HG03039 (cell line): ENCODE data around the gene CIAO3.
"Not testable (repeated sequence)": the region's sequence is repeated elsewhere in the genome, so short reads cannot be mapped to it uniquely, and the experiment has no call there.

Source experiments
- ATAC-seq: cut with Tn5 transposase; IDR thresholded peaks from one replicate; pipeline ENCODE4 v1.9.1; 2021; ENCODE audit warnings: mild to moderate bottlenecking, moderate library complexity; ENCODE audit not compliant: unreplicated experiment

CIAO3 gene

DNA sequence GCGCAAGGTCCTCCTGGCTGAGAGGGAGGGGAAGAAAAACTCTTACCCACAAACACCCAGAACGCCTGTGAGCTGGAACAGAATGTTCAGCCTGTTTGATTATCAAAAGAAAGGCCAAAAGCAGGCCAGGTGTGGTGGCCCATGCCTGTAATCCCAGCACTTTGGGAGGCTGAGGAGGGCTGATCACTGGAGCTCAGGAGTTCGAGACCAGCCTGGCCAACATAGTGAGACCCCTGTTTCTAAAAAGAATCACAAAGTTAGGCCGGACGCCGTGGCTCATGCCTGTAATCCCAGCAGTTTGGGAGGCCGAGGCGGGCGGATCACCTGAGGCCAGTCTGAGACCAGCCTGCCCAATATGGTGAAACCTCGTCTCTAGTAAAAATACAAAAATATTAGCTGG, 35.5 kb upstream of the CIAO3 start:
- ATAC-seq = not testable (repeated sequence)

DNA sequence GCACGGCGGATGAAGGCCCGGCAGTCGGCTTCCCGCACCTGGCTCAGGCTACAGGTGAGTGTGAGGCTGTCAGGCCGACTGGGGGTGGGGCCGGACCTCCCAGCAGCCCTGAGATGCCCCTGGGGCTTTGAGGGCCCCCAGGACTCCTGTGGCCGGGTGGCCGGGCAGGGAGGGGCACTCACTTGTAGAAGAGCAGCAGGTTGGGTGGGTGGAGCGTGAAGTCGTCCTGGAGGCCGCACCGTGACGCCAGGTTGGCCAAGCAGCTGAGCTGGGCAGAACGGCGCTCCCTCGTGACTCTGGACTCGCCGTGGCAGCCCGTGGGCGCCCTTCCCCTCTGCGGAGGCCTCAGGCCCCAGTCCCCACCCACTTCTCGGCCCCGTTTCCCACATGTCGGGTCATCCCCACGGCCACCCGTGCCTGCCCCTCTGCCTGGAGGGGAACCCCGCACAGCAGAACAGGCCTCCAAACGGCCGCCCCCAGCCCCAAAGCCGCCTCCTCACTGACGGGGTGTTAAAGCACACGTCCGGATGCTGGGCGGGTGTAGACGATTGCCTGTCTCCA, 34.5 kb upstream of the CIAO3 start:
- ATAC-seq = no peak

DNA sequence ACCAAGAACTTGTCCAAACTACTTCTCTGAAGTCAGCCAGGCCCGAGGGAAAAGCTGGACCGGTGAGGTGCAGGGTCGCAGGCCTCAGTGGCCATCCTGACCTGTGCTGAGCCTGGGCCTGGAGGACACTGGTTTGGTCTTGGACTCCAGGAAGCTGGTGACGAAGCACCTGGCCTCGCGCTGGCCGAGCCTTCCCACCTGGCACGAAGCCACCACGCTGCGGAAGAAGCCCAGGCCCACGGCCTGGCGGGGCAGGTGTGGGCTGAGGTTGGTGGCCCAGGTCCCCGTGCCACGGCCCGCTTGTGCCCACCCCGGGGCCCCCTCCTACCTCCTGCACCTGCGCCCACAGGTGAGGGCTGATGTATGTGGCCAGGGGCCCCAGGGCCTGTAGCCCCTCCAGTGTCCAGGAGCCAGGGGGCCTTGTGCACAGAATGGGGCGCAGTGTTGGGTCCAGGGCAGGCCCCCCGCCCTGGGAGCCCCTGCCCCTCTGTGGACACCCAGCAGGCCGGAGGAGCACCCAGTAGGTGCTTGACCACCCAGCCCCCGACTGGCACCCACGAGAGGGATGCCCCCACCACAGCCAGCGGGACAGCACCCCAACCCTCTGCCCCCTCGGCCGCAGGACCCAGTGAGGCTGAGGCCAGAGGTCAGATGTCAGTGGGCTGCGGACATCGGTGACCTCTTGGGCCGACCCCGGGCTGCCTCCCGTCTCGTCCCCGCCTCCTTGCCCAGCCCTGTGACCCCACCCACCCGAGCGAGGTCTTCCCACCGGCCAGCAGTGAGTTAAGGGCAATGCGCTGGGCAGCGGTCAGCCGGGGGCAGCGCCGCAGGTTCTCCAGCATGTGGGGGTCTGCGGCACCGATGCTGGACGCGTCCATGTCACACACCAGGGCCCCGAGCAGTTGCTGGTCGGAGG, 33.5 kb upstream of the CIAO3 start:
- ATAC-seq = no peak

DNA sequence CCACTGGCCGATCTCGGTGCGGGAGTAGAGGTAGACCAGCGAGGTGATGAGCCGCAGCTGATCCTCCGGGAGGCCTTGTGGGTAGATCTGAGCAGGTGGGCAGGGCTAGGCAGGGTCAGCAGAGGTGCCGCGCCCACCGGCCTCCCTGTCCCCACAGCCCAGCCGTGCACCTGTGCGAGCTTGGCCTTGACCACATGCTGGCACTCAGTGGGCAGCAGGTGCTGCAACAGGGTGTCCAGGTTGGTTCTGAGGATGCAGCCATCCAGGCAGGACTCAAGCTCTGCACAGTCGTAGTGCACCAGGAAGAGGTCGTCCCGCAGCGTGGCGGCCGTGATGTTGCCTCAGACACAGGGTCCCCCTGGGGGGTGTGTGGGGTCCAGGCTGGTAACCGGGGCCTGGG, 32.2 kb upstream of the CIAO3 start:
- ATAC-seq = no peak

DNA sequence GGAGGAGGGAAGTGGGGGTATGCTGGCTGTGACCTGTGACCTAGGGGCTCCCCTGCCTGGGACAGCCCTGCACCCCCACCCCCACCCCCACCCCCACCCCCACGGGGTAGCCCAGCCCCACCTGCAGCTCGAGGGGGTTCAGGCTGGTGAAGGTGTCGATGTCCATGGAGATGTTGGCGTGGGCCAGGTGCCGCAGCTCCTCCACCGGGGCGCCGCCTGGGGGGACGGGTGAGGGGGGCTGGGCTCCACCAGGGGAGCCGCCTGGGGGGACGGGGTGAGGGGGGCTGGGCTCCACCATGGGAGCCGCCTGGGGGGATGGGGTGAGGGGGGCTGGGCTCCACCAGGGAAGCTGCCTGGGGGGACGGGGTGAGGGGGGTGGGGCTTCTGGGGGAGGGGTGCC, 29.6 kb upstream of the CIAO3 start:
- ATAC-seq = no peak

DNA sequence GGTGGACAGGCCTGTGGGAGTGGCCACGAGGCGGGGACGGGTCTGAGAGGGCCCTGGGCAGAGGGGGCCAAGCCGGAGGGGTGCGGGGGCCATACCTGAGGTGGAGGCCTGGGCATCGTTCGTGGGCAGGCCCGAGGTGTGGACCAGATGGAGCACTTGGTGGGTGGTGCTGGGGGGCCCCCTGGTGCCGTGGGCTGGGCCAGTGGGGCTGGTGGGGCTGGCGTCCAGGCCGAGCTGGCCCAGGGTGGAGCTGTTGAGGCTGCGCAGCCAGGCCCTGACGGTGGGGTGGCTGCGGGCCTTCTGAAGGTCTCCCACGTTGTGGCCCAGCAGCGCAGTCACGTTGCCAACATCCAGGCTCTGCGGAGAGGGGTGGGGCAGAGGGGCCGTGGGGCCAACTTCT, 29.1 kb upstream of the CIAO3 start:
- ATAC-seq = no peak

DNA sequence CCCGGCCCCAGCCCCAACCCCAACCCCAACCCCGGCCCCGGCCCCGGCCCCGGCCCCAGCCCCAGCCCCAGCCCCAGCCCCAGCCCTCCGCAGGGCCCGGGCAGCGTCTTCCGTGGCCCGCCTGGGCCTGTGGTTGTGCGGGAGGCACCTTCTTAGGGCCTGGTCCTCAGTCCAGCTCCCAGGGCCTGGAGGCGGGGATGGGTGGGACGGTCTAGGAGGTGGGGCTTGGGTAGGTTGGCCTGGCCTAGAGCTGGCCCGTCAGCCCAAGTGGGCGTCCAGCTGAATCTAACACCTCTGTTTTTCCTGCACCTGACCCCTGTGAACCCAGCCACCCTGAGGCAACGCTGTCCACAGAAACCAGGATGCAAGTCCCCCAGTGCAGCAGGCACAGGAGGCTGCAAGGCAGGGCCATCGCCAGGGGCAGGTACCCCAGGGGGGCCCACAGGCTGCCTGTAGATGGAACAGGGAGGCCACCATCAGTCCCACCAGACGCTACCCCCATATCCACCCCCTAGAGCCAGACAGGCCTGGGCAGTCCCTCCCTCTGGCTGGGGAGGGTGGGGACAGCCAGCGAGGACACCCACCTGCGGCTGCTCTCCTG, 28.5 kb upstream of the CIAO3 start:
- no peak for ATAC-seq

DNA sequence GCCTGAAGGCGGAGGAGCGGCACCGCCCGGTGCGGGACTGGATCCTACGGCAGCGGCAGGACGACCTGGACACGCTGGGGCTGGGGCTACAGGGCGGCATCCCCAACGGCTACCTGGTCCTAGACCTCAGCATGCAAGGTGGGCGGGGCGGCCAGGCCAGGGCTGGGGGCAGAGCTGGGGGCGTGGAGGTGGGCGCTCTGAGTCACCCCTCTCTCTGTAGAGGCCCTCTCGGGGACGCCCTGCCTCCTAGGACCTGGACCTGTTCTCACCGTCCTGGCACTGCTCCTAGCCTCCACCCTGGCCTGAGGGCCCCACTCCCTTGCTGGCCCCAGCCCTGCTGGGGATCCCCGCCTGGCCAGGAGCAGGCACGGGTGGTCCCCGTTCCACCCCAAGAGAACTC, 27.6 kb upstream of the CIAO3 start:
- no peak for ATAC-seq

DNA sequence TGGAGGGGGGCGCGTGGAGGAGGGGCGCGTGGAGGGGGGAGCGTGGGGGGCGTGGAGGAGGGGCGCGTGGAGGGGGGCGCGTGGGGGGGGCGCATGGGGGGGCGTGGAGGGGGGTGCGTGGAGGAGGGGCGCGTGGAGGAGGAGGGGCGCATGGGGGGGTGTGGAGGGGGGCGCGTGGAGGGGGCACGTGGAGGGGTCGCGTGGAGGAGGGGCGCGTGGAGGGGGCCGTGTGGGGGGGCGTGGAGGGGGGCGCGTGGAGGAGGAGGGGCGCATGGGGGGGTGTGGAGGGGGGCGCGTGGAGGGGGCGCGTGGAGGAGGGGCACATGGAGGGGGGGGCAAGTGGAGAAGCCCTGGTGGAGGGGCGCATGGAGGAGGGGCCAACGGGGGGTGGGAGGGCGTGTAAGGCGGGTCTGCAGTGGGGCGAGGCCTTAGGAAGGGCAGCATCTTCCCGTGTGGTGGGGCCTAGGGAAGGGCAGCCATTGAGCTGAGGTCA, 27.0 kb upstream of the CIAO3 start:
- no peak for ATAC-seq

DNA sequence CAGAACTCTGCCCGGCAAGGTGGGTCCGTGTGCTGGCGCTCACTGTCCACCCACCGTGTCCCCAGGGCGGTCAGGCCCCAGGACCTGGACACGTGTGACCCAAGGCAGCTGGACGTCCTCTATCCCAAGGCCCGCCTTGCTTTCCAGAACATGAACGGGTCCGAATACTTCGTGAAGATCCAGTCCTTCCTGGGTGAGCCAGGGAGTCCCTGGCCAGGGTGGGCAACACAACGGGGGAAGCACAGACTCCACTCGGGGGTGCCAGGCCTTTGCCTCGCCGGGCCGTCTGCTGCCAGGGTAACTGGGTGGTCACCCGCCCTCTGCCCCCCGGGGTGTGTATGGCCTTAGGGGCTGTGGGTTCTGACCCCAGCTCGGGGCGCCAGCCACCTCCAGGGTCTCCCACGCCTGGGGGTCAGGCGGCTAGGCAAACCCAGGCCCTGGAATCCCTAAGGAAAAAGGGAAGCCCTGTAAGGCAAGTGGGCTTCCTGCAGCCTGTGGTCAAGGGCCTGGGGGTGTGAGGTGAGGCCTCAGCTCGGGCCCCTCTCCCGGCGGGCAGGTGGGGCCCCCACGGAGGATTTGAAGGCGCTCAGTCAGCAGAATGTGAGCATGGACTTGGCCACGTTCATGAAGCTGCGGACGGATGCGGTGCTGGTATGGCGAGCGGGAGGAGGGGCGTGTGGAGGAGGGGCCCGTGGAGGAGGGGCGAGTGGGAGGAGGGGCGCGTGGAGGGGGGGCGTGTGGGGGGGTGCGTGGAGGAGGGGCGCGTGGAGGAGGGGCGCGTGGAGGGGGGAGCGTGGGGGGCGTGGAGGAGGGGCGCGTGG, 26.2 kb upstream of the CIAO3 start:
- ATAC-seq = no peak

DNA sequence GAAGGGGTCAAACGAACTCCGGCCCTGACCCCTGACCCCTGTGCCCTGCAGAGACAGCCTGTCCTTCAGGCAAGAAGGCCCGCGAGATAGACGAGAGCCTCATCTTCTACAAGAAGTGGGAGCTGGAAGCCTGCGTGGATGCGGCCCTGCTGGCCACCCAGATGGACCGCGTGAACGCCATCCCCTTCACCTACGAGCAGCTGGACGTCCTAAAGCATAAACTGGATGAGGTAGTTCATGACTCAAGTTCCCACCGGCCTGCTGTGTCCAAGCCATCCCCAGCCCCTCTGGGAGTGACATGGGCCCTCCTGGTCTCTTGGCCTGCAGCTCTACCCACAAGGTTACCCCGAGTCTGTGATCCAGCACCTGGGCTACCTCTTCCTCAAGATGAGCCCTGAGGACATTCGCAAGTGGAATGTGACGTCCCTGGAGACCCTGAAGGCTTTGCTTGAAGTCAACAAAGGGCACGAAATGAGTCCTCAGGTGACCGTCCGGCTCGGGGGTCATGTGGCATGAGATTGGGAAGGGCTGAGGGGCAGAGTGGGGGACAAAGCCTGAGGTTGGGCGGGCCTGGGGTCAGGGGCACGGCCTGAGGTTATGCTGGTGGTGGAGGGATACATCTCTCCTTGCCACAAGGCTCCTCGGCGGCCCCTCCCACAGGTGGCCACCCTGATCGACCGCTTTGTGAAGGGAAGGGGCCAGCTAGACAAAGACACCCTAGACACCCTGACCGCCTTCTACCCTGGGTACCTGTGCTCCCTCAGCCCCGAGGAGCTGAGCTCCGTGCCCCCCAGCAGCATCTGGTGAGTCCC, 25.4 kb upstream of the CIAO3 start:
- no peak for ATAC-seq

DNA sequence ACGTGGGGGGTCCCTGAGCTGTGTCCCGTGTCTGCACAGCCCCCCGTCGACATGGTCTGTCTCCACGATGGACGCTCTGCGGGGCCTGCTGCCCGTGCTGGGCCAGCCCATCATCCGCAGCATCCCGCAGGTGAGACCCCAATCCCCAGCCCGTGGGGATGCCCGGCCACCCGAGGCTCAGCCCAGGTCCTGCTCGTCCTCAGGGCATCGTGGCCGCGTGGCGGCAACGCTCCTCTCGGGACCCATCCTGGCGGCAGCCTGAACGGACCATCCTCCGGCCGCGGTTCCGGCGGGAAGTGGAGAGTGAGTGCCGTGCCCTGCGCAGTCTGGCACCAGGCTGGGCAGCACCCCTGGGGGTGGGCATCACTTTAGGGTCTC, 24.7 kb upstream of the CIAO3 start:
- ATAC-seq = no peak

DNA sequence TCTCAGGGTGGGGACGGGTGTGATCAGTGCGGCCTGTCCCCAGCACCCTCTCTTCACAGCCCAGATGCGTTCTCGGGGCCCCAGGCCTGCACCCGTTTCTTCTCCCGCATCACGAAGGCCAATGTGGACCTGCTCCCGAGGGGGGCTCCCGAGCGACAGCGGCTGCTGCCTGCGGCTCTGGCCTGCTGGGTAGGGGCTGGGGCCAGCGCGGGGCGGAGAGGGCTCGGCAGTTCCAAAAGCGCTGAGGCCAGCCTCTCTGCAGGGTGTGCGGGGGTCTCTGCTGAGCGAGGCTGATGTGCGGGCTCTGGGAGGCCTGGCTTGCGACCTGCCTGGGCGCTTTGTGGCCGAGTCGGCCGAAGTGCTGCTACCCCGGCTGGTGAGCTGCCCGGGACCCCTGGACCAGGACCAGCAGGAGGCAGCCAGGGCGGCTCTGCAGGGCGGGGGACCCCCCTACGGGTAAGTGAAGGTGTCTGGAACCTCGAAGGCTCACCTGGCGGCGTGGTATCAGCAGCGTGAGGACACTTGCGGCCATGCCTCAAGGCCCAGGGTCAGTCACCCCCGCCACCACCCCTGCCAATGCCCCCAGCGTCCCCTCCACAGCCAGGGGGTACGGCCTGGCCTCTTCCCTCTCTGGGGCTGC, 24.2 kb upstream of the CIAO3 start:
- no peak for ATAC-seq

DNA sequence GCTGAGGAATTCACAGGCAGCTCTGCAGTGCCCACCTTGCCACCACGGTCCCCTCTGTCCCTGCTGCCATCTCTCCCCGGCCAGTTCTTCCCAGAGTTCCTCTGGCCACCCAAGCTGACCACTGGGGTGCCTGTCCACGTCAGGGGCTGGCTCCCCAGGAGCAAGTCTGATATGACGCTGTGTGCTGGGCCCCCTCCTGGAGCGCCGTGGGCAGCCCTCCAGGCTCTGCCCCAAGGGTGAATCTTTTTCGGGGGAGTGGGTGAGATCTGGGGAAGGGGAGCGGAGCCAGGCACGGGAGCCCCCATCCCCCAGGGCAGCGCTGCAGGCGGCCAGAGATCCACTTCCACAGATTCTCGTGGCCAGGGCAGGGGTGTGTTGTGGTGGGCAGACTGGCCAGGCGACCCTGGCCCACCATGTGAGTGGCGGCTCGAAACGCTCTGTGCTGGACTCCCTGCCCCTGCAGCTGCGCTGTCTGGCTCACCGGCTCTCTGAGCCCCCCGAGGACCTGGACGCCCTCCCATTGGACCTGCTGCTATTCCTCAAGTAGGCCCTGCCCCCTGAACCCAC, 23.5 kb upstream of the CIAO3 start:
- ATAC-seq = no peak

DNA sequence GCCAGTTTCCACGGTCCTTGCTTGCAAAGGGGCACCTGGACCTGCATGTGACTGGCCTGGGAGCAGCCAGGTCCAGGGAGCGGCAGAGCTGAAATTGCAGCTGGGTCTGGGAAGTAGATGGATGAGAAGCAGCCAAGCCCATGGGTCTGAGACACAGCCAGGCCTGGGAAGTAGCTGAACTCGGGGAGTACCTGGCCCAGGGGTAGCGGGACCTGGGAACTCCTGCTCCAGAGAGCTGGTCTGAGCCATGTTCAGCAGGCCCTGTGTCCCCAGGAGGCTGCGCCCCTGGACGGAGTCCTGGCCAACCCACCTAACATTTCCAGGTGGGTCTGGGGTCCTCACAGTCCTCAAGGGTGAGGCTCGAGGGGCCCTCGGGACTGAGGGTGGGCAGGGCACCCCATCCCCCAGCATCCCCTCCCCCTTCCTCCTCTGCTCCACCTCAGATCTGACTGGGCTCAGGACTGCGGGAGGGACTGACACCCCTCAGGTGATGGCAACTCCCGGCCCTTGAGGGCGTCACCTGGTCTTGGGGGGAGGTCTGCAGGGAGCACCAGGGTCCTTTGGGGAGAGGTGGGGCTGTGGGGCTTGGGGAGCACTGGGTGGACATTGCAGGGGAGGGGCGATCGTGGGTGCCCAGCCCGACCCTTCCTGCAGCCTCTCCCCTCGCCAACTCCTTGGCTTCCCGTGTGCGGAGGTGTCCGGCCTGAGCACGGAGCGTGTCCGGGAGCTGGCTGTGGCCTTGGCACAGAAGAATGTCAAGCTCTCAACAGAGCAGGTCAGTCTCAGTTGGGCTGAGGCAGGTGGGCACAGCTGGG, 22.8 kb upstream of the CIAO3 start:
- no peak for ATAC-seq

DNA sequence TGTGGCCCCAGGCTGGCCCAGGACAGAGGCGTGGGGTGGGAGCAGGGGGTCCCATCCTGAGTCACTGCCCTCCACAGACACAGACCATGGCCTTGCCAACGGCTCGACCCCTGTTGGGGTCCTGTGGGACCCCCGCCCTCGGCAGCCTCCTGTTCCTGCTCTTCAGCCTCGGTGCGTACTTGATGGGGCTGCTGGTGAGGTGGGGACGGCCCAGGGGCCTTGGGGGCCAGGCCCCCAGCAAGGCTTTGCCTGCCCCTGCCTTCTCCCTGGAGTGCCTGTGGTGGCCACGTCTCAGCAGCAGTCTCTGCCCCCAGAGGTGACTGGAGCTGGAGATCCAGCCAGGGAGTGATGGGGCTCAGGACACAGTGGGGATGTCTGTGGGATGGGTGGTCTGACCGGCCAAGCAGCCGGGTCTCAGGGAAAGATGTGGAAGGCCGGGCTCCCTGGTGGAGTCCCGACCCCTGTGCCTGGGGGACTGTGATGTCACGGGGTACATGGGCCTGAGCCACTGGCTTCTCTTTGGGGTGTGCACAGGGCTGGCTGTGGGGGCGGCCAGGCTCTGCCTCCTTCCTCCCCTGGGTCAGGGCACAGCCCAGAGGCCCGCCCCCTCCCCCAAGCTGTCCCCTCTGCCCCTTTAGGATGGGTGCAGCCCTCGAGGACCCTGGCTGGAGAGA, 21.9 kb upstream of the CIAO3 start:
- no peak for ATAC-seq

DNA sequence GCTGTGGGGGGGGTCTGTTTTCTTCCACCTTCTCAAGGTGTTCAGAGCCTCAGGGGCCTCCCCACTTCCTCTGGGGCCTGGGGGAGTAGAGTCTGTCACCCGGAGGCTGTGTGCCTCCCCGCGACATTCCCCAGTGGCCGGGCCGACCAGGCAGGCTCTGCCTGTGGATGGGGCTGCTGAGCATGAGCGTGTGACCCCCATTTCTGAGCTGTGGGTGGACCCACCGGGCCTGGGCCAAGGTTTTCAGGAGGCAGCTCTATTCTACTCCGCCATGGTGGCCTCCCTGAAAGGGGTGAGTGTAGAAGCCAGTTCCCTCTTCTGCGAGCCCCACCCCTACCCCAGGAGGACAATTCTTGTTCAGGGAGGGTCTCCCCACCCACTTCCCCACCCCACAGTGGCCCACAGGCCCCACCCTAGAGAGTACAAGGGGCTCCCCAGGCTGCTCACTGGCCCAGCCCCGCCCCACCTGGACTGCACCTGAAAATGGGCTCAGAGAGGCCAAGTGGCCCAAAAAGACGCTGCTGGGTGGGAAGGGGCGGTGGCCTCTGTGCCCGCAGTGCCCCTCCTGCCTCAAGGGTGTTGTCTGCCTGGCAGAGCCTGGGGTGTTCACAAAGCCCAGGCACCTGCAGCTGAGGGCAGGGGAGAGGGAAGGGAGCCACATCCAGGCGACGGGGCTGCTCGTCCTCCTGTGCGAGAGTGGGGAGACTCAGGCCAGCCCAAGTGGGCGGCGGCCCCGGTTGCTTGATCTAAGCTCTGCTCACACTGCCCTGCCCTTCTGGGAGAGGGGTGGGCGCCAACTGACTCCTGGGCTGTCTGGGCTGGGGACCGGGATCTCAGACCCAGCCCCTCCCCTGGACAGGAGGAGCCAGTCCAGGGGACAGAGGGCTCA, 21.1 kb upstream of the CIAO3 start:
- no peak for ATAC-seq
